Testis (tissue), 3 donors: ENCODE data around the gene MYH9. TPM values are rescaled to one million over a fixed set of nuclear protein-coding genes. Genes with fewer than 3 reads are reported as not detected.
"Not testable (repeated sequence)": the region's sequence is repeated elsewhere in the genome, so short reads cannot be mapped to it uniquely, and the experiment has no call there.

ENCODE experiments used
- DNase-seq: peaks from one replicate; pipeline ENCODE4 v3.0.0-alpha.2; 2019
- H3K27ac ChIP-seq, 2 donors: fragments of 200-600 bp; sonication (generic); one replicate each; pipeline ENCODE4 v1.5.1; 2019
- H3K27me3 ChIP-seq: fragments of 200-600 bp; sonication (generic); one replicate; pipeline ENCODE4 v1.5.1; 2019
- H3K36me3 ChIP-seq: fragments of 200-600 bp; sonication (generic); one replicate; pipeline ENCODE4 v1.5.1; 2017; ENCODE audit warnings: low read depth; ENCODE audit errors: missing control alignments
- H3K4me1 ChIP-seq: fragments of 200-600 bp; sonication (generic); one replicate; pipeline ENCODE4 v1.5.1; 2019
- H3K4me3 ChIP-seq, 2 donors: fragments of 200-600 bp; sonication (generic); one replicate each; pipeline ENCODE4 v1.5.1; 2017 to 2019
- H3K9me3 ChIP-seq: fragments of 200-600 bp; sonication (generic); one replicate; pipeline ENCODE4 v1.5.1; 2017
- POLR2A ChIP-seq: fragments of 450-650 bp; IDR thresholded peaks from one replicate; pipeline ENCODE4 v1.6.1; 2017; ENCODE audit warnings: antibody characterized with exemption, mild to moderate bottlenecking, moderate library complexity
- WGBS, 2 donors: methylation state at CpG; one replicate each; pipeline ENCODE4 v1.1.5; 2018; 5-methylcytosine and 5-hydroxymethylcytosine counted together
- intact Hi-C: fragments of 100-400 bp; cut with DNase I; formaldehyde crosslinking; loops from one replicate; pipeline ENCODE4 v1.15.1; 2023; ENCODE audit warnings: low total_unique reads
- polyA plus RNA-seq: library from polyadenylated mRNA; stranded (reverse); fragments of 350-450 nt; fragmentation: Illumina TruSeq; extraction: RNeasy Lipid Tissue Mini Kit (QIAGEN cat#74804); gene quantifications from one replicate; pipeline ENCODE4 v1.2.3, GENCODE V29; 2014; ENCODE audit warnings: low read depth, low replicate concordance; ENCODE audit not compliant: insufficient read depth
- total RNA-seq, 2 donors: library from RNA; depleted of rRNA; stranded (reverse); fragments of >200 nt; gene quantifications; one replicate each; pipeline ENCODE4 v1.2.3, GENCODE V29; 2016
- TF ChIP-seq, protein P1 (sequence below), 3 experiments: fragments of 450-650 bp in 2 of 3; fragments of 200-600 bp in 1 of 3; sonication (generic) in 1 of 3; IDR thresholded peaks; one replicate each; pipeline ENCODE4 v1.5.1; 2016 to 2019; ENCODE audit warnings: antibody characterized with exemption in 3 of 3, mild to moderate bottlenecking in 2 of 3, moderate library complexity in 1 of 3

MYH9 gene
- total and polyA plus RNA-seq, 3 donors from 2014 or later = 129 to 146 (median 141) TPM

- peaks cover 20% of the 10 kb centered on the region for H3K4me1 ChIP-seq
- H3K27me3 ChIP-seq = no peaks in the 10 kb centered on the region
- no peaks in the 10 kb centered on the region for H3K9me3 ChIP-seq
- peak; percentile 52 for DNase-seq
- TF ChIP-seq, protein P1, sequence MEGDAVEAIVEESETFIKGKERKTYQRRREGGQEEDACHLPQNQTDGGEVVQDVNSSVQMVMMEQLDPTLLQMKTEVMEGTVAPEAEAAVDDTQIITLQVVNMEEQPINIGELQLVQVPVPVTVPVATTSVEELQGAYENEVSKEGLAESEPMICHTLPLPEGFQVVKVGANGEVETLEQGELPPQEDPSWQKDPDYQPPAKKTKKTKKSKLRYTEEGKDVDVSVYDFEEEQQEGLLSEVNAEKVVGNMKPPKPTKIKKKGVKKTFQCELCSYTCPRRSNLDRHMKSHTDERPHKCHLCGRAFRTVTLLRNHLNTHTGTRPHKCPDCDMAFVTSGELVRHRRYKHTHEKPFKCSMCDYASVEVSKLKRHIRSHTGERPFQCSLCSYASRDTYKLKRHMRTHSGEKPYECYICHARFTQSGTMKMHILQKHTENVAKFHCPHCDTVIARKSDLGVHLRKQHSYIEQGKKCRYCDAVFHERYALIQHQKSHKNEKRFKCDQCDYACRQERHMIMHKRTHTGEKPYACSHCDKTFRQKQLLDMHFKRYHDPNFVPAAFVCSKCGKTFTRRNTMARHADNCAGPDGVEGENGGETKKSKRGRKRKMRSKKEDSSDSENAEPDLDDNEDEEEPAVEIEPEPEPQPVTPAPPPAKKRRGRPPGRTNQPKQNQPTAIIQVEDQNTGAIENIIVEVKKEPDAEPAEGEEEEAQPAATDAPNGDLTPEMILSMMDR (IDR thresholded peaks at IDR 0.05) = no peak
- no peak for TF ChIP-seq POLR2A
- 59 to 62% methylated on average over 7 of the region's 7 CpGs for WGBS, 2 donors
- peak overlapping the region; percentile 36 to 52 for H3K4me3 ChIP-seq
- intact Hi-C loops = no loop called here
- H3K27ac ChIP-seq = peak overlapping the region; percentile 75 to 81
- H3K36me3 ChIP-seq = no peaks in the 10 kb centered on the region
Measured at GRCh38 chr22:36253523-36254490, 134.0 kb downstream of the MYH9 start.

GRCh38 chr22:36252754-36253522, 134.8 kb downstream of the MYH9 start, which contains the start of gene APOL1:
TSS of gene APOL1 (plus strand) at chr22:36253133. CDS start at chr22:36254956, 1,823 bp downstream.
- DNase-seq = peak; percentile 63
- no peaks in the 10 kb centered on the region for H3K36me3 ChIP-seq
- 47 to 56% methylated on average over 8 to 10 of the region's 10 CpGs for WGBS, 2 donors
- no peak for TF ChIP-seq POLR2A
- TF ChIP-seq, protein P1 (IDR thresholded peaks at IDR 0.05) = no peak
- H3K4me3 ChIP-seq = peak within 1 kb of the TSS; percentile 36 to 52
- intact Hi-C loops = no loop called here
- H3K27ac ChIP-seq = peak within 1 kb of the TSS; percentile 75 to 81
- no peaks in the 10 kb centered on the region for H3K9me3 ChIP-seq
- peaks cover 20% of the 10 kb centered on the region for H3K4me1 ChIP-seq
- H3K27me3 ChIP-seq = no peaks in the 10 kb centered on the region

DNA sequence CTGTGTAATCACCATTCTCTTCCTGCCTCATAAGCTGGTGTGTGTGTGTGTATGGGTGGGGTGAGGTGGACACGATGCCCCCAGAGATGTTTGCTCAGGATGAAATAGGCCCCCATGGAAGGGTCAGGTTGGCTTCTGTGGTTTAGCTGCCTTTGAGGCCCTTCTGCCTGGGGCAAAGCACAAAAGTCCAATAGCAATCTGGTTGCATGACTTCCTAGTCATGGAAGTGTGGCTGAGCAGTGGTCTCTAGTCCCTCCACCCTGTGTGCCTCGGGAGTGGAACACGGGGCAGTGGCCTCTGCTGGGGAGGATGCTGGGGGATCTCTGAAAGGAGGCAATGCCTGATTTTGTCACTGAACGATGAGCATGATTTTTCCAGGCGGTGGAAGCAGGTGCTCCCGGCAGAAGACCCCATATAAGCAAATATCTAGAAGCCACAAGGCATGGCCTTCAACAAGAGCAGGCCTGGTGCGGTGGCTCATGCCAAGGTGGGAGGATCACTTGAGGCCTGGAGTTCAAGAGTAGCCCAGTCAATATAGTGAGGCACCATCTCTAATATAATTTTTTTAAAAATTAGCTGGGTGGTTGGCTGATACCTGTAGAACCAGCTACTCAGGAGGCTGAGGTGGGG, 135.7 kb downstream of the MYH9 start:
- 94 to 95% methylated on average over 7 of the region's 7 CpGs for WGBS, 2 donors
- H3K9me3 ChIP-seq, H3K27me3 ChIP-seq, H3K4me3 ChIP-seq, intact Hi-C loops, H3K36me3 ChIP-seq, DNase-seq, H3K27ac ChIP-seq: not testable (repeated sequence)
- H3K4me1 ChIP-seq = peaks cover 20% of the 10 kb centered on the region

GRCh38 chr22:36250292-36250960, 137.3 kb downstream of the MYH9 start:
- H3K4me1 ChIP-seq = peaks cover 20% of the 10 kb centered on the region
- H3K36me3 ChIP-seq, H3K4me3 ChIP-seq, H3K9me3 ChIP-seq, H3K27me3 ChIP-seq, H3K27ac ChIP-seq, intact Hi-C loops, DNase-seq: not testable (repeated sequence)
- 91 to 92% methylated on average over 24 of the region's 24 CpGs for WGBS, 2 donors

DNA sequence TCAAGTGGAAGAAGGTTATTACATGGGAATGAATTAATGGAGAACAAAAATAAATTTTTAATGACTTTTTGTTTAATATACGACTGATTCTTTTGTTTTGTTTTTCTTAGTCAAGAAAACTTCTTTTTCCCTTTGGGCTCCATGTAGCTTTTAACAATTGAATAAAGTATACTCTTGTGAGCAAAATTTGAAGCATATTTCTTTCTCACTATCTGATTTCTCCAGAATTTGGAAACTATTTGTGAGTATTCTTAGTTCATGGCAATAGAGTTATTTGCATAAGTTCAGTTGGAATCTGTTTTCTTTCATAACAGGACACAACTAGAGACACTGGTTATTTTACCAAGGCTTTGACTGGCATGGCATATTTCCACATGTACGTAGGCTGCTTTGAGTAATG, 138.6 kb downstream of the MYH9 start:
- no peak for TF ChIP-seq POLR2A
- TF ChIP-seq, protein P1 (IDR thresholded peaks at IDR 0.05) = no peak
- H3K9me3 ChIP-seq = no peaks in the 10 kb centered on the region
- no peaks in the 10 kb centered on the region for H3K27me3 ChIP-seq
- 87 to 92% methylated on average over 2 of the region's 2 CpGs for WGBS, 2 donors
- peaks cover 11% of the 10 kb centered on the region for H3K4me1 ChIP-seq
- intact Hi-C loops = no loop called here
- H3K4me3 ChIP-seq = no peak overlapping the region
- no peak for DNase-seq
- no peak overlapping the region for H3K27ac ChIP-seq
- H3K36me3 ChIP-seq = no peaks in the 10 kb centered on the region
